Tibial artery (tissue), 4 donors: ENCODE results near the gene RXRG.

Source experiments
- DNase-seq, 2 donors: peaks; one replicate each; pipeline ENCODE4 v3.0.0-alpha.2; 2019
- H3K27ac ChIP-seq, 2 donors: fragments of 200-600 bp; sonication (generic) in 1 of 2; 1 replicate in 1 of 2; 2 replicates in 1 of 2; pipeline ENCODE4 v1.5.1; 2018 to 2019; ENCODE audit warnings: mild to moderate bottlenecking in 1 of 2
- H3K27me3 ChIP-seq, 2 donors: fragments of 200-600 bp; sonication (generic) in 1 of 2; one replicate each; pipeline versions ENCODE4 v1.5.1 to v1.6.0; 2016 to 2019
- H3K36me3 ChIP-seq, 3 donors: fragments of 200-600 bp; sonication (generic) in 2 of 3; one replicate each; pipeline ENCODE4 v1.5.1; 2016 to 2019; ENCODE audit warnings: mild to moderate bottlenecking in 2 of 3
- H3K4me1 ChIP-seq, 4 donors: fragments of 200-600 bp; sonication (generic) in 2 of 4; 1 replicate in 3 of 4; 2 replicates in 1 of 4; pipeline ENCODE4 v1.5.1; 2016 to 2019
- H3K4me3 ChIP-seq, 2 donors: fragments of 200-600 bp; sonication (generic) in 1 of 2; 1 replicate in 1 of 2; 2 replicates in 1 of 2; pipeline ENCODE4 v1.5.1; 2018 to 2019; ENCODE audit warnings: mild to moderate bottlenecking in 2 of 2
- H3K9me3 ChIP-seq, 3 donors: fragments of 200-600 bp; sonication (generic) in 1 of 3; one replicate each; pipeline ENCODE4 v1.5.1; 2016 to 2019
- intact Hi-C: fragments of 100-400 bp; cut with DNase I; formaldehyde crosslinking; loops from one replicate; pipeline ENCODE4 v1.15.0; 2023; ENCODE audit warnings: low total_unique reads
- TF ChIP-seq, protein P1 (sequence below), 2 experiments: fragments of 200-600 bp in 1 of 2; fragments of 450-650 bp in 1 of 2; IDR thresholded peaks; one replicate each; pipeline ENCODE4 v1.5.1; 2017 to 2019; ENCODE audit warnings: antibody characterized with exemption in 2 of 2, mild to moderate bottlenecking in 1 of 2, moderate library complexity in 1 of 2

RXRG gene

DNA sequence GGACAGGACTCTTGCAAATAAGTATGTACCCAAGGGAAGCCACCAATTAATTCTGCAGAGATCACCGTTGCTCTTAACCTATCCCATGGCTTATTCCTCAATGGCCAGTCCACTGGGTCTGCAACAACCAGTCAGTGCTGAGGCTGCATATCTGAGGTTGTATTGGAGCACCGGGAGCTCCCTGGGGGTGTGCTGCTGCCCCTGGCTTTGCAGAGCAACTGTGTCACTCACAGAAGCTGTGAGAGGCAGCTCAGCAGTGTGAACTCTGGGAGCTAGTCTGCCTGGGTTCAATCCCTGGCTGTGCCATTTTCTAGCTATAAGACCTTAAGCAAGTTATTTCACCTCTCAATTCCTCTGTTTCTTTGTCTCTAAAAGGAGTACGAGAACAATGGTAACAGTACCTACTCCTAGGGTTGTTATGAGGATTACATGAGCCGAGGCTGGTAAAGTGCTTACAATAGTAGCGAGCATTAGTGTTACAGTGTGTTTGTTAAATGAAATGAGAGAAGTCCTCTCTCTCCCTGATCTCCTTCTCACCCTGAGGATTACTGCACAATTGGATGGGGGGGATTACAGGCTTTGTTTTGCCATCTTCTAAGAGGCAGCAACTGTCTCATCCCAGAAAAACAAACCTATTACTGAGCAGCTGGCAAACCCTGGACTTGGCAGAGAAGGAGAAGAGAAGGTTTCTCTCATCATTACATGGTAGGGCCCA is 3.6 kb downstream of the RXRG start:
- intact Hi-C loops = no loop called here

DNA sequence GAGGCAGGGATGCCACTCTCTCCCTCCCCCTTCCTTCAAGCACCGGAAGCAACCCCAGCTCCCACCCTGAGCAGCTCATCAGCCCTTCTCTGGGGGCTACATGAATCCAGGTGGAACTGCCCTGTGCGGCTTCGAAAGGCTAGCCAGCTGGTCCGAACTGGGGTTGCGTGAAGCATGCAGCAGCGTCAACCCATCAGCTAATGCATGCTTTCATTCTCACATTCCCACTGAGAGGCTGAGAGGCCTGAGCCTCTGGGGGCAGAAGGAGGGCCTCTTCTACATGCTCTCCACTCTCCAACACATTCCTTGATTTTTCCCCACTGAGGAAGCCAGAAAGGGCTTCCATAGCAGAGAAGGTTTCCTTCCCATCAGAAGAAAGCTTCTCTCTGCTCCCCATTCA is 5.6 kb downstream of the RXRG start:
- DNase-seq = no peak
- Histone ChIP-seq H3K4me3 (no peak overlapping the region), H3K27ac (no peak overlapping the region), H3K4me1 (peaks cover 0 to 9% (median 4%) of the 10 kb centered on the region in 4 donors), H3K36me3 (no peaks in the 10 kb centered on the region), H3K9me3 (no peaks in the 10 kb centered on the region), H3K27me3 (peaks cover 0 to 9% of the 10 kb centered on the region in 2 donors)
- TF ChIP-seq, protein P1, sequence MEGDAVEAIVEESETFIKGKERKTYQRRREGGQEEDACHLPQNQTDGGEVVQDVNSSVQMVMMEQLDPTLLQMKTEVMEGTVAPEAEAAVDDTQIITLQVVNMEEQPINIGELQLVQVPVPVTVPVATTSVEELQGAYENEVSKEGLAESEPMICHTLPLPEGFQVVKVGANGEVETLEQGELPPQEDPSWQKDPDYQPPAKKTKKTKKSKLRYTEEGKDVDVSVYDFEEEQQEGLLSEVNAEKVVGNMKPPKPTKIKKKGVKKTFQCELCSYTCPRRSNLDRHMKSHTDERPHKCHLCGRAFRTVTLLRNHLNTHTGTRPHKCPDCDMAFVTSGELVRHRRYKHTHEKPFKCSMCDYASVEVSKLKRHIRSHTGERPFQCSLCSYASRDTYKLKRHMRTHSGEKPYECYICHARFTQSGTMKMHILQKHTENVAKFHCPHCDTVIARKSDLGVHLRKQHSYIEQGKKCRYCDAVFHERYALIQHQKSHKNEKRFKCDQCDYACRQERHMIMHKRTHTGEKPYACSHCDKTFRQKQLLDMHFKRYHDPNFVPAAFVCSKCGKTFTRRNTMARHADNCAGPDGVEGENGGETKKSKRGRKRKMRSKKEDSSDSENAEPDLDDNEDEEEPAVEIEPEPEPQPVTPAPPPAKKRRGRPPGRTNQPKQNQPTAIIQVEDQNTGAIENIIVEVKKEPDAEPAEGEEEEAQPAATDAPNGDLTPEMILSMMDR (IDR thresholded peaks at IDR 0.05) = no peak
- intact Hi-C loops = no loop called here

More for the DNA sequence above, 3.6 kb downstream of the RXRG start:
- peaks cover 0 to 21% (median 10%) of the 10 kb centered on the region in 4 donors for H3K4me1 ChIP-seq
- TF ChIP-seq, protein P1 (IDR thresholded peaks at IDR 0.05) = no peak
- H3K9me3 ChIP-seq = no peaks in the 10 kb centered on the region
- H3K27me3 ChIP-seq = peaks cover 0 to 25% of the 10 kb centered on the region in 2 donors
- no peaks in the 10 kb centered on the region for H3K36me3 ChIP-seq
- no peak overlapping the region for H3K4me3 ChIP-seq
- H3K27ac ChIP-seq = no peak overlapping the region
- no peak for DNase-seq

DNA sequence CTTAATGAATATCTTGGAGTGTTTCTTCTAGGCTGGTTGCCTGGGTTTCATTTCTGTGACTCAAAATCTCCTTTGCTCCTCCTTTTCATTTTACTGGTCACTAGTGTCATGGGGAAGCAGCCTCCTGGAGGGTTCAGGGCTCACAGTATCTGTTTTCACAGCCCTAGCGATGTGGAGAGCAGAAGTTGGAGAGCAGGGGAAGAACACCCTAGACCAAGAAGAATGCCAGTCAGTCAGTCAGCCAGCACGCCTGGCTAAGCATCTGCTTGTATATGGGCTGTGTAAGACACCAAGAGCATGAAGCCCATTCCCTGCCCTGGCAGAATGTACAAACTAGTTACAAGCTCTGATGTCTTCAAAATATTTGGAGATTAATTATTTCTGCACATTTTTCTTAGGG is 7.9 kb downstream of the RXRG start:
- no peaks in the 10 kb centered on the region for H3K36me3 ChIP-seq
- DNase-seq = no peak
- H3K27me3 ChIP-seq = peaks cover 0 to 9% of the 10 kb centered on the region in 2 donors
- no peak overlapping the region for H3K4me3 ChIP-seq
- intact Hi-C loops = no loop called here
- H3K4me1 ChIP-seq = no peaks in the 10 kb centered on the region
- no peak overlapping the region for H3K27ac ChIP-seq
- H3K9me3 ChIP-seq = no peaks in the 10 kb centered on the region
- TF ChIP-seq, protein P1 (IDR thresholded peaks at IDR 0.05) = no peak

DNA sequence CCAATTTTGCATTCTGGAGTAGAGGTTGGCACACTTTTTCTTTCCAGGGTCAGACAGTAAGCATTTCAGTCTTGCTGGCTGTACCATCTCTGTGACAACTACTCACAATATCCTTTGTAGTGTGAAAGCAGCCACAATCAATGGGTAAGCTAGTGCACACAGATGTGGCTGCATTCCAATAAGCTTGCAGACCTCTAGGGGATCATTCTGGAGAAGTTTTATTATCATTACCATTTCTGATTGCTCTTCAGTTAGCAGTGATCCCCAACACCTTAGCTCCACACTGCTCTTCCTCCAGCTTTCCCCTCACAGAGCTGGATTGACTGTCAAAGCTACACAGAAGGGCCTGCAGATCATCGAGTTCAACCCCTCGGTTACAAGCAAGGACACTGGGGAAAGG is 9.1 kb downstream of the RXRG start:
- intact Hi-C loops = no loop called here
- no peak for DNase-seq
- TF ChIP-seq, protein P1 (IDR thresholded peaks at IDR 0.05) = no peak

DNA sequence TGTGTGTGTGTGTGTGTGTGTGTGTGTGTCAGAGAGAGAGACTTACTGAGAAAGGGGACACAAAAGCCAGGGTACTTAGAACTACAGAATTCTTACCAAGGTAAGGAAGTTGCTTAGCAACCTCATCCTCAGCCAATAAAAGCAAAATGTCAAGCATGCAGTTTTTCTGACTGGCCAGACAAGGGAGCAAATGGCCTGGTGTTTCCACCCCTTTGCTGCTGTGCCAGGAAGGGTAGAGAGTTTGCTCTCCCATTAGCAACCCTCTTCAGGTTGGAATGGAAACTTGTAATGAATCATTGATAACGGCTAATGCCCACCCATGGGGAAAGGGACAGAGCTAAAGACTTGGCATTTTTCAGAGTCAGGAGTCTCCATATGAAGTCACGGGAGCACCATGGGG is 10.6 kb downstream of the RXRG start:
- no peaks in the 10 kb centered on the region for H3K9me3 ChIP-seq
- intact Hi-C loops = no loop called here
- TF ChIP-seq, protein P1 (IDR thresholded peaks at IDR 0.05) = no peak
- H3K27ac ChIP-seq = no peak overlapping the region
- H3K36me3 ChIP-seq = no peaks in the 10 kb centered on the region
- H3K4me3 ChIP-seq = no peak overlapping the region
- H3K4me1 ChIP-seq = no peaks in the 10 kb centered on the region
- DNase-seq = no peak
- H3K27me3 ChIP-seq = no peaks in the 10 kb centered on the region

More for the DNA sequence above, 9.1 kb downstream of the RXRG start:
- Histone ChIP-seq H3K36me3 (no peaks in the 10 kb centered on the region), H3K4me1 (no peaks in the 10 kb centered on the region), H3K4me3 (no peak overlapping the region), H3K9me3 (no peaks in the 10 kb centered on the region), H3K27me3 (peaks cover 0 to 3% of the 10 kb centered on the region in 2 donors), H3K27ac (no peak overlapping the region)
